Measurements from ENCODE around the gene EPHB6.

DNA sequence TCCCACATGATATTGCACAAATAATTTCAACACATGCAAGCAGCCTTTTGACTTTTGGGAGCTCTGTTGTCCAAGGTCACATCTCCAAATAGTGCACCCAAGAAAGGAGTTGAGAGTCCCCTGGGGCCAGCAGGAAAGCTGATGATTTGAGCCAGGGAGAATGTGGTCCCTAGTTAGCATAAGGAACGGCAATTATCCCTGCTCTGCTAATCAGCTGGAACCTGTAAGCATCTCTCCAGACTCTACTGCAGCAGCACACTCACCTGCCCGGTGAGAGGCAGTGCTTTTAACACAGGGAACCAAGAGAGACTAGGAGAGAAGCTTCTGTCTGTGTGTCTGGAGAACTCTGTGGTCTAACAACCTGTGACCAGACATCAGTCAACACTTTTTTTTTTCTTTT lies 61.6 kb downstream of the EPHB6 start:
- TF ChIP-seq, protein P1, sequence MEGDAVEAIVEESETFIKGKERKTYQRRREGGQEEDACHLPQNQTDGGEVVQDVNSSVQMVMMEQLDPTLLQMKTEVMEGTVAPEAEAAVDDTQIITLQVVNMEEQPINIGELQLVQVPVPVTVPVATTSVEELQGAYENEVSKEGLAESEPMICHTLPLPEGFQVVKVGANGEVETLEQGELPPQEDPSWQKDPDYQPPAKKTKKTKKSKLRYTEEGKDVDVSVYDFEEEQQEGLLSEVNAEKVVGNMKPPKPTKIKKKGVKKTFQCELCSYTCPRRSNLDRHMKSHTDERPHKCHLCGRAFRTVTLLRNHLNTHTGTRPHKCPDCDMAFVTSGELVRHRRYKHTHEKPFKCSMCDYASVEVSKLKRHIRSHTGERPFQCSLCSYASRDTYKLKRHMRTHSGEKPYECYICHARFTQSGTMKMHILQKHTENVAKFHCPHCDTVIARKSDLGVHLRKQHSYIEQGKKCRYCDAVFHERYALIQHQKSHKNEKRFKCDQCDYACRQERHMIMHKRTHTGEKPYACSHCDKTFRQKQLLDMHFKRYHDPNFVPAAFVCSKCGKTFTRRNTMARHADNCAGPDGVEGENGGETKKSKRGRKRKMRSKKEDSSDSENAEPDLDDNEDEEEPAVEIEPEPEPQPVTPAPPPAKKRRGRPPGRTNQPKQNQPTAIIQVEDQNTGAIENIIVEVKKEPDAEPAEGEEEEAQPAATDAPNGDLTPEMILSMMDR (IDR thresholded peaks at IDR 0.05), result no peak
- no peak for TF ChIP-seq POLR2A (IDR thresholded peaks at IDR 0.05)
